Stimulated activated CD8-positive, alpha-beta memory T cell treated with anti-CD3 and anti-CD28 coated beads, Interleukin-7, amount 100 ng/mL, for 48 hours (primary cell): ENCODE measurements around the gene ITPR3.

Experiments used
- DNase-seq, 2 donors: peaks; one replicate each; pipeline ENCODE4 v3.0.0-alpha.2; 2020; ENCODE audit warnings: low read depth in 1 of 2; ENCODE audit errors: extremely low read depth in 1 of 2

ITPR3 gene

DNA sequence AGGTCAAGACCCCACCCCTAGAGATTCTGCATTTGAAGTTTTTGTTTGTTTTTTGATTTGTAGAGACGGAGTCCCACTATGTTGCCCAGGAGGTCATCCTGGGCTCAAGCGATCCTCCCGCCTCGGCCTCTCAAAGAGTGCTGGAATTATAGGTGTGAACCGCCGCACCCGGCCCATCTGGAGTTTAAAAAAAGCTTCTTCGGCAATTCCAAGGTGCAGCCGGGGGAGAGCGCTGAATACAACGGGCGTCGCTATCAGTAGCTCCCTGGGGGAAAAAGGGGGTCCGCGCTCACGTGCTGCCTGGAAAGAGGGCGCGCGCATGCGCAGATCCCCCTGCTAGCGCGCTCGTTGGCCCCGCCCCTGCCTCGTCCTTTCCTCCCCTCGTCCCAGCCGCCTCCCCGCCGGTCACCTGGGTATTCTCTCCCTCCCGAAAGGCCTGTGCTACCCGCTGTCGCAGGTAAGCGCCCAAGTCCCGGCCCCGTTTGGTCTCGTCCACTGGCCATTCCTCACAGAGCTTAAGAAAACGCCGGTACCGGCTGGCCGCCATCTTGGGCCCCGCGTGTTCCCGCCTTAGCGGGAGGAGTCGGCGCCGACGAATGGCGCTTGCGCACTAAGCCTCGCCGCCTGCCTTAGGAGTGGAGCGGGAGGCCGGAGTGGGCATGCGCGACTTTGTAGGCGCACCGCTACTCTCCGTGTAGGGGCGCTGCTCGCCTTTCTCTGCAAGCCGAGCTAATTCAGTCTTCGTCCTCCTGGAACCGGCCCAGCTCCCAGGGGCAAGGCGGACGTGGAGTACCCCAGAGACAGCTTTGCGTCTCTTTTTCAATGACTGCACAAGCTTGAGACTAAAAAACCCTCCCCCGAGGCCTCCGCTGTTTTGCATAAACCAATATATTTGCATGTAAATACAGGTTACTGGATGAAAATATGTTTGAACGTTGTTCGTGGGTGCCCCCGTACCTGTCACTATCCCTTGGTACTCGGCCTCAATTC is 90.3 kb downstream of the ITPR3 start, which contains the start of gene UQCC2:
Gene UQCC2, minus strand, starts transcription at position 561 of the 990 bp plus-strand sequence. Its CDS starts 14 bp downstream, at position 547.
- peak; percentile 94 to 97 for DNase-seq

DNA sequence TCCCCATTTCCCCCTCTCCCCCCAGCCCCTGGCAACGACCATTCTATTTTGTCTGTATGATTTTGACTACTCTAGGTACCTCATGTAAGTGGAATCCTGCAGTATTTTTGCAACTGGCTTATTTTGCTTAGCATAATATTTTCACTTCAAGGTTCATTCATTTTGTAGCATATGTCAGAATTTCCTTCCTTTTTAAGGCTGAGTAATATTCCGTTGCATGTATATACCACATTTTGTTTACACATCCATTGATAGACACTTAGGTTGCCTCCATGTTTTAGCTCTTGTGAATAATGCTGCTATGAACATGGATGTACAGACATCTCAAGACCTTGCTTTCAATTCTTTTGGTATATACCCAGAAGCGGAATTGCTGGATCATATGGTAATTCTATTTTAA is 91.8 kb downstream of the ITPR3 start:
- no peak for DNase-seq

DNA sequence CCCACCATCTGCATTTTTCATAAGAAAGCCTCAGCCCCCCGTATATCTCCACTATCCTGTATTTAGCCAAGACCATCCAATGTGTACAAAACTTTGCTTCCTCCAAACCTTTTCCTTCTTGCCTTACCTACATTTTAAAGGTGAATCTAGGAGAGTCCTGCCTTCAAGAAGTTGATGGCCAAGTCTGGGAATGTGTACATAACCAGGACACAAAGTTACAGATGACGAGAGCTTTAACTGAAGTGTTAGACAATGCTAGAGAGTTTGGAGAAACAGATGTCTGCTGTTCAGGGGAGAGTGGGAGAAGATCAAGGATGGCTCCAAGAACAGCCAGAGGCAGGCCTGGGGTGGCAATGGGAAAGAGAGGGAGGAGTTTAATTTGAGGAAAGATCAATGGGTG is 92.7 kb downstream of the ITPR3 start:
- DNase-seq, result no peak

DNA sequence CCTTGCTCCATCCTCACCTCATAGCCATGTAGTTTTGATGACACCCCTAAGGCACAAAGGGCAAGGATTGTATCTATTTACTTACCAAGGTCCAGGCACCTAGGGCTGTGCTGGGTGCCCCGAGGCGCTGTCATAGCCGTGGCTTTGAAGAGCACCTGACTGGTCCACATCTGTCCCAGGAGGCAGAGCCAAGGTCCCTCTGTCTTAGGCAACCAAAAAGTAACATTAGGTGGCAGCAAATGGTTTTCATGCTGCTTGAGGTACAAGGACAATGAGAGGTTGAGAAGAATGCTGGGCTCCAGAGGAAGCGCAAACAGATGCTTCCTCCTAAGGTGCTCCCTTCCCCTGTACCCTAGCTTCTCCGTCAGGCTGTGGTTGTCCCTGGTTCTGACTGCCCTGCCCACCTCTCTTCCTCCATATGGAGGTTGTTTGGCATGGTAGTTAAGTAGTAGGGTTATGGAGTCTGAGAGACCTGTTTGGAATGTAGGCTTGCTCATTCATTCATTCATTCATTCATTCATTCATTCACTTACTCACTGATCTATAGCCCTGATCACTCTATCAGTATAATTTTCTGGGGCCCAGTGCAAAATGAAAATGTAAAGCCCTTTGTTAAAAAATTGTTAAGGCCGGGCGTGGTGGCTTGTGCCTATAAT is 93.4 kb downstream of the ITPR3 start:
- no peak for DNase-seq

DNA sequence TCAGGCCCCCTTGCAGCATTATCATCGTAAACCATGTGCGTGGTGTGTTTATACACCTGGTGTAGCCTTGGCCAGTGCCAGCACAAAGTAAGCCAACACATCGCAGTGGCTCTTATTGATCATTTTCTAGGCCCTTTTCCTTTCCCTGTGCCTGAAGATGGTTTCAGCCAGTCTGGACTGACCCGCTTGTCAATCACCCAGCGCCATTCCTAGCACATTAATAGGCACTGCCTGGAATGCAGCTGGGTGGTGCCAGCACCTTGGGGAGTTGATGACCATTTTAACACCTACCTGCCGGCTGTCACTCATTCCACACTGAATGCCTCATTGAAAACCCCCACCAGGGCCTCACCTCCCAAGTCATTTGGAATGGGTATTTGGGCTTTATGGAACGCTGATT is 95.3 kb downstream of the ITPR3 start:
- DNase-seq, result no peak

DNA sequence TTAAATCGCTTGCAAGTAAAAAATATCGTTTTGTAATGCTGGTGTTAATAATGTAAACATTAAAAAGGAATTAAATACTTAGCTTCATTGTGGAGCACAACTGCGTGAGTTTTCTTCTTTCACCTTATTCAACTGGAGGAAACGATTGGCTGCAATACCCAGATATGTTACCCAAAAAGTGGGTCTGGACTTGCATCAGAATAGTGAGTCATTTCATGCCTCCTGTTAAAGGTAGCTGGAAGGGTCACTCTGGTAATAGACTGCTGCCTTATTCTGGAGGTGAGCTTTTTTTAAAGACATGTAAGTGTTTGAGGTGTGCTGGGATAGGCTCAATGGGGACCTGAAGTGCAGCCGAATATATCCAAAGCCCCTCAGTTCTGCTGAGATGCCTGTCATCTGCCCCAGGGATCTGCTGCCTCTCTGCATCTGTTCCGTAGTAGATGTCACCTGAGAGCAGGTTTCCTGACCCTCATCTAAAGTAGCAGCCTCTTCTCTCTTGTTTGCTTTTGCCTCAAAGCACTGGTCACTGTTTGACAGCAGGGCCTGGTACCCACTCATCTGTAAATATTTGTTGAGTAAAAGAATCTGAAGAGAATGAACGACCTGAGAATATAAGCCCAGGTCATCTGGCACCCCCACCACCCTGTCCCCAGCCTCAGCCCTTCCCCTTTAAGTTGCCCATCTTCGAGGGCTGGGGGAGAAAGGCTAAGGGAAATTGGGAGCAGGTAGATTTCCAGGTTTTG is 95.9 kb downstream of the ITPR3 start:
- DNase-seq, result no peak

DNA sequence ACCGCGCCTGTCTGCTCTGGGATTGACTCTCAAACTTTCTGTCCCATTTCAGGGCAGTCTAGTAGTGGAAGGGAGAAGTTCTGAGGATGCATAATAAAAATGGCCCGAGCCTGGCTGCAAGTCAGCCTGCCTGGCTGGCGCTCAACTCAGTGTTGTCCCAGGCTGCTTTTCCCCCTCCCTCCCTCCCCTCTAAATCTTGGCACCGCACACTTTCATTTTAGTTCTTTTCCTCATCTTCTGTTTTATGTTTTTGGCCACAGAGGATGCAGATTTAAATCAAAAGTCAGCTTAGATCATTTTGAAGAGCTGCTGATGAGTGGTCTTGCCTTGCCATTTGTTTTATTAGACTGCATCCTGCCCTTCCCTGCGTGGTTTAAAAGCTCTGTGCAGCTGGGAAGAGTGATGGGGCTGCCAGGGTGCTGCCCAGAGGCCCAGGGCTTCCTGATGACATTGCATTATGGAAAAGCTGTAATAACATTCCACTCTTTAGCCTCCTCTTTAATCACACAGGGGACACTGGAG is 96.9 kb downstream of the ITPR3 start:
- DNase-seq, result no peak

DNA sequence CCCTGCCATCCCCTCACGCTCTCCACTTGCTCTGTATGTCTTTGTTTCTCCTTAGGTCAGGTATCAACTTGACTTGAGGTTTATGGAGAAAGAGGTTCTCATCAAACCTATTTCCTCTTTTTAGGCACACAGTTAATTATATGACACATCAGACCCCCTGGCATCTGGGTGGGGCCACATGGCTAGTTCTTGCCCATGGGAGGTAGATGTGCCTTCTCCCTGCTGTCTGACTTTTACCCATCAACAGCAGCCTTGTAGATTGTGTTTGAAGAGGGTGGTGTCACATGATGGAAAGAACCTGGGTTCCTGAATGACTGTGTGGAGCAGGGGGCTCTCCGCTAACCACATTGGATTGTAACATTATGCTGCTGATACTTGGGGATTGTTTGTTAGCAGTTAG is 97.6 kb downstream of the ITPR3 start:
- DNase-seq, result no peak

DNA sequence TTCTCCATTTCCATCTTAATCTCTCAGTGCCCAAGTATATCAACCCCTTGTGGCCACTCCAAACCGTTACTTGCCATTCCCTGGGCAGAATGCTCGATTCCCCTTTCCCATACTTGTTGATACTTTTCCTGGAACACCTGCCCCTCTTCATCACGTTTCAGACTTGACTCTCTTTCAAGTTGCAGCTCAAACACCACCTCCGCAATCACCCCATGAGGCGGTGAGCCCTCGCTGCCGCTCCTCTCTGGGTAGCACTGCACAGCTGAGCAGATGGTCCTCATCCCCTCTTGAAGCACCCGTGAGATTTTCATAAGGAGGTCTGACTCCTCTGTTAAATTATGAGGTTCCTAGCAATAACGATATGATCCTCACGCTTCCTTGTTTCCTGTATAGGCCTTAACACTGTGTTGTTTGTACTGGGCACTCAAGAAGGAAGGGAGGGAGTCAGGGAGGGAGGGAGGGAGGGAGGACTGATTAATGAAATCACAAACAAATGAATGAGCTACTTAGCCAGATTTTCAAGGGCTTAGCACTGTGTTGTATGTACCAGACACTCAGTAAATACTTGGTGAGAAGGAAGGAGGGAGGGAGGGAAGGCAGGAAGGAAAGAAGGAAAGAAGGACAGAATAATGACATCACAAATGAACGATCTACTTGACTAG is 98.3 kb downstream of the ITPR3 start:
- DNase-seq, result no peak

DNA sequence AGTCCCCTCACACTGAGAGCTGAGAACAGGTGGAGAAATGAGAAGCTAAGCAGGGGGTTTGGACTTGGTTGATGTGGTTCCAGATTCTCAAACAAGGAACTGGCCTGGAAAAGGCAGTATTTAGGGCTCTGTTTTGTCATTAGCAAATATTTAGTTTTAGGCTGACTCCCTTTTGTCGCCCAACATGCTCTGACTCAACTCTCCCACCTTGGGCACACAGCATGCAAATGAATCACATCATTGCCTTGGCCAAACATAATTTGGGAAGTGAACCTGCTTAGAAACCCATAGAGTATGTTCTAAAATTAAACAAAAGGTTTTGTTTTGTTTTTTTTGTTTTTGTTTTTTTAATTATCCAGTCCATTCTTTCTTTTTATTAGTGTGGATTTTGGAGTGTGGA is 99.9 kb downstream of the ITPR3 start:
- DNase-seq, result no peak

DNA sequence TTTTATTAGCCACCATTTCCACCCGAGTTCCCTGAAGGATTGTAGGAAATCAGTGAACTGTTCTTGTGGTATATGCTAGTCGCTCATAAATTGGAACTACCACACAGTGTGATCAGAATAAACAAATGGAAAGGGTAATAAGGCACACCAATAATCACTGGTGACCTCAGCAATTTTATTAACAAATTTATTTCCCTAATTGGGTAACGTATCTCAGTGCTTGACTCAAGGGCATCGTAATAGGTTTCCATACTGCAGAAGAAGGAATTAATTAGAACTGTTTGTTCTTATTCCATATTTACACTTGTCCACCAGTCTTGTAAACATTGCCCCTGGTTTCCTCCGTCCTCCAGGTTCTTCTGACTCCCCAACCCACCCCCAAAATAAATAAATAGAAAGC is 100.4 kb downstream of the ITPR3 start:
- no peak for DNase-seq

DNA sequence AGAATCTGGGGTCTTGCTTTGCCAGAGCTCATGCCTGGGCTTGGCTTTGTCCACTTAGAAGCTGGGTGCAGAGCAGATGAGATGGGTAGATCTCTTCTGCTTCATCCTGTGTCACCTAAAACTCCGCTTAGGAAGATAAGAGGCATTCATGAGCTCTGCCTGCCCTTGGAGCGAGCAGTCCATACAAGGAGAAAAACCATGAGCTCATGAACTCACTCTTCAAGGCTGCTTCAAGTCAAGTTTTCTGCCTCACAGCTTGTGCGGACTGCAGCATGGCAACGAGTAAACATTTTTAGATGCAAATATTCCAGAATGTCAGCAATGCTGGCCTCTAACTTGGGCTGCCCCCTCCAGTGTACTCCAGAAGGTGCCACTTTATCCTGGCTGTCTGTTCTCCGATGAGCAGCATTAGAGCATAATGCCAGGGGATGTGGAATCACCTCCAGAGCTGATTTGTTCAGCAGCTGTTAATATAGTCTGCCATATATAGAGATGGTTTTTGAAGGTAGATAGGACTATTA is 101.0 kb downstream of the ITPR3 start:
- no peak for DNase-seq

DNA sequence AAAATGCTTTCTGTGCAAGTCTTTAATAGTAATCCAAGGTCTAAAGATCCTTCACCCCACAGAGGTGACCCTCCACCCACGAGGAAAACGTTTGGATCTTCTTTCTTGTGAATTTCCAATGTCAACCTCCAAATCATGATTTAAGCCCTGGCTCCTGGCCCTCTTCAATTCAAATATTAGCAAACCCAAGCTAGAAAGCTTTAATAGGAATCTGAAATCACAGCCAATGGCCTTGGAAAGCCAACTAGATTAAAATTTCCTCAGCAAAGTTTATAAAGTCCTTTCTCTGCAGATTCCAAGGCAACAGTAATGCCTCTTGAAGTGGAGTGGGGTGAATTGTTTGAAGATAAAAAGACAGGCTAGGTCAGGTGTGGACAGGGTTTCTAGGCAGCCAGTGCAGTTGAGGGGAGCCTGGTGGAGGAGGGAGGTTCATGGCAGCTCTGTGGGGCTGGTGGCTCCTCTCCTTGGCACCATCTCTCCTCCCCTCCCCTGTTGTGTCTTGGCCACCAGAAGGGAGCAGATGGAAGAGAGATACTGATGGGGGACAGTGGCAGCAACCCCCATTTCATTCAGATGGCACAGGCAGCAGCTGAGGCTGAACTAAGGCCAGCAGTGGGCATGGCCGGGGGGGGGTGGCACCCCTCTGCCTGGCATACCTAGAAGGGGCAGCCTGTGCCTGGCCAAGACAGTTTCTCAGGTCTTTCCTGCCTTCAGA is 102.4 kb downstream of the ITPR3 start:
- no peak for DNase-seq

DNA sequence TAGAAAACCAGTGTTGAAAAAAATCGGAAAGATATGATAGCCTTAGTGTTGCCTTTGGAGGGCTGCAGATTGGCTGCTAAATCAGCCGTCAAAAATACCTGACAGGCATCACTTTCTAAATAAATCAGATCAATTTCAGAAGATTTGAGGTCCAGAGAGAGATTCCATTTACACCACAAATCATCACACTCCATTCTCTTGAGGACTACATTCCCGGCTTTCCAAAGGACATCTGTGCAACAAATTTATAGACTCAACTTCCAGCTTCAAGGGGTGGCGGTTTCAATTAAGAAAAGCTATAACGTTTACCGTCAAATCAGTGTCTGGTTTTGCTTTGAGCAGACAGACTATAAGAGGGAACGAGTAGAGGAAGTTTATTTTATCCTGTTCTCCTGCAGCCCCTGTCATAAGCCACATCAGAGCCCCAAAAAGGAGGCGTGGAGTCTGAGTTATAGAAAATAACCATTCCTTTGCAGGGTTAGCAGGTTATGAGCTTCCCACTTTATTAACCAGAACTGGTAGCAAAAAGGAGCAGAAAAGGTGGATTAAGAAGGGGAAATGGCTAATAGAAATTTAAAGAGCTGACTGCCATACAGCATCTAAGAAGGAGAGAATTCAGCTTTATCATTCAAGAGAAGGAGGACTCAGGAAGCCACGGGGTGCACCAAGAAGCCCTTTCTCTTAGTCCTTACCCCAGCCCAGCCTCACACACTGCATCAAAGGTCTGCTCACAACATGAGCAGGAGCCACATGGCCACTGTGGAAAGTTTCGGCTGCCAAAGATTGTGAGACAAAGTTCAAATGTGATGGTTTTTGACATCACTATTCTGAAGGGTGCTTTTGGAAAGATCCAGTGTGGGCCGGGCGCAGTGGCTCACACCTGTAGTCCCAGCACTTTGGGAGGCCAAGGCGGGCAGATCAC is 103.2 kb downstream of the ITPR3 start:
- no peak for DNase-seq

DNA sequence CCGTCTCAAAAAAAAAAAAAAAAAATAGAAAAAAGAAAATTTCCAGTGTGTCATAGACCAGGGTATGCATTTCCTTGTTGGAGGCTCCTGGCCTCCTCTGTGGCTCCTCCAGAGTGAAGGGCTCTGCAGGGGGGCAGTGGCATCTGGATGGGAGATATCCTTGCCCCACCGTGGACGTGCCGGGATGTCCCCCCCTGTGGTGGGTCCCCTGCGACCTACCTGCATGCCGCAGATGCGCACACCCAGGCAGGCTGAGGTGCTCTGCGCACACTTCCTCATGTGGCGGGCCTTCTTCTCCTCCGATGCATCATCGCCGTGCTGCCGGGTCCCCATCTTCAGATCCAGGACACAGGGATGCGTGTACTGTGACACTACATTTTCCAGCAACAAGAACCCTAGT is 104.1 kb downstream of the ITPR3 start:
- no peak for DNase-seq

DNA sequence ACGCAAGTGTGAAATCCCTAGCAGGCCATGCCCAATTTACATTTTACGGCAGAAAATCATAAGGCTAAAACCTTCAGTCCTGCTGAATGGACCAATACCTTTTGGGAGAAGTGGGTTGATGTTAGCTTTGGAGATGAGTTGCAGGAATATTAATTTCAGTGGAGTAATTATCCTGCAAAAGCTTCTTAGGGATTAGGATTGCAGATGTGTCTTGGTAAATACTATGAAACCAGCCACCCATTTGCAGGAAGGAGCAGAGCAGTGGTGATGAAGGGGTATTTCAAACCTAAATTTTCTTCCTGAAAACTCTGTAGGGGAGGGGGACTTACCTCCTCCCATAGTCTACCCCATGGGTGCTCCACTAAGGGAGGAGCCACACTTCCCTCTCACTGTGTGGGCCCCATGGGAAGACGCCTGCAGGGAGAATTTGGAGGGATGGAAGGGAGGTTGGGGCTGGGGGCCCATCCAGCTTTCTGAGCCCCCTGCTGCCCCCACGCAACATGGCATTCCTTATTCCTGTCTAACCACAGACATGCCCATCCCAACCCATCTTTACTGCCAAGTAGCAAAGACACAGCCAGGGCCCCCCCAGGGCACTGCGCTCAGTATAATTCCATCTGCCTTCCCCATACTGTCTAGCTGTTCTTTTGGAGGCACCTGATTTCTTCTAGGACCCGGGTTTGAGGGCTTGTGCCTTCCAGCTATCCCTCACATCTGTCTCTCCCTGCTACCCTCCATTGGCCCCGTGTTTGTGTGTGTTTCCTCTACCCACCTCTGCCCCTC is 105.0 kb downstream of the ITPR3 start:
- no peak for DNase-seq

DNA sequence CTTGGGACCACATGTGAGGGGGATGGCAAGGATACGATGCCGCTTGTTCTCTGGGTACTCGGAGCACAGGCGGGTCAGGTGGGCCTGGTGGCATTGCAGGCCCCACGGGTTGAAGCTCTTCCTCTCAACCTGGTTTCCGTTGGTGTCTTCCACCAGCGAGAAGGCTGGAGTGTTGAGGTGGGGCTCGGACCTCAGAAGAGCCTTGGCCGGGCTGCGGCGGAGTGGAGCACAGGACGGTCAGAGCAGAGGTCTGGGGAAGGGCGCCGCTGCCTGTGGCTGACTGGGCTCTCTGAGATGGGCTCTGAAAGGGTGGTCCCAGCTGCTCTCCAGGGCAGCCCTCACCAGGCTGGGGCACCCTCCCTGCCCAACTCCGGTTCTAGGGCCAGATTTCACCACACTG is 105.6 kb downstream of the ITPR3 start:
- DNase-seq, result no peak

DNA sequence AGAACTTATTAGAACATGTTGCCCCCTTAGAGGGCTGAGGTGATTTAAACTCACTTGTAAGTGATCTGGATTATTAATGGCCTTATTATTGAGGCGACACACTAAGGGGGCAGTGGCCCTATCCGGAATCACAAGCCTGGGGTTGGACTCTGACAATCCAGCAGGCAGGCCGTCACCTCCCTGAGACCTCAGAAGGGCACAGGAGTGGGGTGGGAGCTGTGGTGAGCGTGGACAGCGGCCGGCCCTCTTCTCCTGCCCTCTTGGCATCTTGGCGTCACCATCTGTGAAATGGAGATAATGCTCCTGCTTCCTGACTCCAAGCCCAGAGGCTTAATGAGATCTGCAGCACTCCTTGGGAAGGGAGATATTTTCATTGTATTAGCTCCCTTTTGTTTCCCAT is 106.0 kb downstream of the ITPR3 start:
- DNase-seq, result no peak
